ENCODE measurements around the gene DPP10.
"Not testable (repeated sequence)": the region's sequence is repeated elsewhere in the genome, so short reads cannot be mapped to it uniquely, and the experiment has no call there.

Gene DPP10

DNA sequence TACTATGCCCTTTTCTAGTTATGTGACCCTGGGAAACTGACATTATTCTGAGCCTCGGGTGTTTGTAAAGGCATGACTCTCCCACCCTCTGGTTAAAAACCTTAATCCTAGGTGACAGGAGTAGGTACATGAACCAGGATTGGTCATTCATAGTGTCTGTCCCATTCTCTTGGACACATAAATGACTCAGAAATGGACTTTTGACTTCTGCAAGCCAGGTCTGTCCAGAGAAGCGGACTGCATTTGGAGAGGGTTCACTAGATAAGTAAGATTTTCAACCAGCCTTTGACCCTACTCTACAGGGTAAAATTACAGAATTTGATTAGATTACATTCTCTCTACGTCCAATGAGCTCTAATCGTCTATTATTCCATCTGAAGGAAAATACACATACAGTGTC is 285.9 kb downstream of the DPP10 start:
- no peak for DNase-seq (ENCODE audit: low read depth)
- TF ChIP-seq, protein P1, sequence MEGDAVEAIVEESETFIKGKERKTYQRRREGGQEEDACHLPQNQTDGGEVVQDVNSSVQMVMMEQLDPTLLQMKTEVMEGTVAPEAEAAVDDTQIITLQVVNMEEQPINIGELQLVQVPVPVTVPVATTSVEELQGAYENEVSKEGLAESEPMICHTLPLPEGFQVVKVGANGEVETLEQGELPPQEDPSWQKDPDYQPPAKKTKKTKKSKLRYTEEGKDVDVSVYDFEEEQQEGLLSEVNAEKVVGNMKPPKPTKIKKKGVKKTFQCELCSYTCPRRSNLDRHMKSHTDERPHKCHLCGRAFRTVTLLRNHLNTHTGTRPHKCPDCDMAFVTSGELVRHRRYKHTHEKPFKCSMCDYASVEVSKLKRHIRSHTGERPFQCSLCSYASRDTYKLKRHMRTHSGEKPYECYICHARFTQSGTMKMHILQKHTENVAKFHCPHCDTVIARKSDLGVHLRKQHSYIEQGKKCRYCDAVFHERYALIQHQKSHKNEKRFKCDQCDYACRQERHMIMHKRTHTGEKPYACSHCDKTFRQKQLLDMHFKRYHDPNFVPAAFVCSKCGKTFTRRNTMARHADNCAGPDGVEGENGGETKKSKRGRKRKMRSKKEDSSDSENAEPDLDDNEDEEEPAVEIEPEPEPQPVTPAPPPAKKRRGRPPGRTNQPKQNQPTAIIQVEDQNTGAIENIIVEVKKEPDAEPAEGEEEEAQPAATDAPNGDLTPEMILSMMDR (conservative IDR thresholded peaks at IDR 0.05; ENCODE audit: low read length): no peak
- H3K4me3 ChIP-seq (ENCODE audit: low read length): no peak overlapping the region

DNA sequence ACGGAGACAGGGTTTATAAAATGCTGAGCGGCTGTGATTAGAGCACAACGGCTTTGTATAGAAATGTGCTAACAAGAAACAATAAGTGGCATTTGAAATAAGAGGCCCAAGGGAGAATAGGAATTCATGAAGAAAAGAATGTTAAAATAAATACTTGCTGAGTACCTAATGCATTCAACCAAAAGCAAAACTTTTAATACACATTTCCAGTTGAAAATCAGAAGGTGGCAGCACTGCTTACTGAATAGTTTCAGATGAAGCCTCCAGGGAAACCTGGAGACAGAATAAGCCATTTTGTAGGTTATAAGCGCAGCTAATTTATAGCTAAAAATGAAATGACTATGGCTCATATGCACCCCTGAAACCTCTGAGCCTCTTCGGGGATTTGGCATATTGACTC is 286.6 kb downstream of the DPP10 start:
- no peak for DNase-seq (ENCODE audit: low read depth)
- H3K4me3 ChIP-seq (ENCODE audit: low read length): no peak overlapping the region
- TF ChIP-seq, protein P1 (conservative IDR thresholded peaks at IDR 0.05; ENCODE audit: low read length): no peak

DNA sequence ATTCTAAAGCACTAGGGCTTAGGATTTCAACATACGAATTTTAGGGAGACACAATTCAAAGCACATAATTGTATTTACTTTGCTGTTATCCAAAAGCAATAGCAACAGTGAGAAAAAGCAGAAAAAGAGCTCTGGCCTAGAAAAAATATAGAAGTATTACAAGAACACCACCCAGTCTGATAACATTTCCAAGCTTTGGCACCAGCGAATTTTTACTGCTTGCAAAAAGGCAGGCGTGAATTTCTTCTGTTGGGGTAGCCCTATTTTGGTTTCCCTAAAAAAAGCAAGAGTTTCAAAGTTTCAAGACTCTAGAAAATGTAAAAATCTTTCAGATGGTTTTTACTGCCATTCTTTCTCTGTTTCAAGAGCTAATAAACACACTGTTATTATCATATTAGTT is 292.7 kb downstream of the DPP10 start:
- no peak for DNase-seq (ENCODE audit: low read depth)
- TF ChIP-seq, protein P1 (conservative IDR thresholded peaks at IDR 0.05; ENCODE audit: low read length): no peak
- no peak overlapping the region for H3K4me3 ChIP-seq (ENCODE audit: low read length)

DNA sequence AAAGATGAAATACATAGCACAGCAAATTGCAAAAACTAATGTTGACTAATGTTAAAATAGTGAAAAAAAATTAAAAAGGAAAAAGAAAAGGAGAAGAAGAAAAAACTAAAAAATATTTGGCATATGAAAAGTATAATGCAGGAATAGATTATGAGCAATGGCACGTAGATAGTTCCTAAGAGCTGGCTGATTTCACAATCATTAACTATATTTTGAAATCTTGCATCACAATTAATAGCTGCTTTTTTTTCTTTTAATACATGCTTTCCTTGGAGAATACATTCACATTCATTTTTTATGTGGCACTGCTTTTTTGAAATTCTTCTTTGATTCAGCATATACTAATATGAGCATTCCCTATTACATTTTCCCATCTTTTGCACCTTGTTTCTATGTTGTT is 299.8 kb downstream of the DPP10 start:
- no peak for DNase-seq (ENCODE audit: low read depth)
- TF ChIP-seq, protein P1 (conservative IDR thresholded peaks at IDR 0.05; ENCODE audit: low read length): no peak
- H3K4me3 ChIP-seq (ENCODE audit: low read length): no peak overlapping the region

DNA sequence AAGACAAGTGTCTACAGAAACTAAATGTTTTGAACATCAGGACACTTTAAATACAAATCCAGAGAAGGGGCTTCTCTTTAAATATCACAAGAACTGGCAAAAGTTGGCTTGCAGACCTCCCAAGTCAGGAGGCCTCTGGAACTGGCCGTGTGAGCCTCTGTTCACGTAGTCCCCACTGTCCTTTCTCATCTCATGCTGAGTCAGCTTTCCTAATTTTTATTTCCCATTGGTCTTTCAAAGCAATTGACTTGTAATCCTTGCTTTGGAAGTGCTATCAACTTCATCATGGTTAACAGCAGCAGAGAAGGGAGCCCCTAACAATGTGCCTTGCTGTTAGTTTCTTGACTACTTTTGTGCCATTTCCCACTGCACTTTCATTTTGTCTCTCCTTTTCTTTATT is 303.3 kb downstream of the DPP10 start:
- TF ChIP-seq, protein P1 (conservative IDR thresholded peaks at IDR 0.05; ENCODE audit: low read length): no peak

DNA sequence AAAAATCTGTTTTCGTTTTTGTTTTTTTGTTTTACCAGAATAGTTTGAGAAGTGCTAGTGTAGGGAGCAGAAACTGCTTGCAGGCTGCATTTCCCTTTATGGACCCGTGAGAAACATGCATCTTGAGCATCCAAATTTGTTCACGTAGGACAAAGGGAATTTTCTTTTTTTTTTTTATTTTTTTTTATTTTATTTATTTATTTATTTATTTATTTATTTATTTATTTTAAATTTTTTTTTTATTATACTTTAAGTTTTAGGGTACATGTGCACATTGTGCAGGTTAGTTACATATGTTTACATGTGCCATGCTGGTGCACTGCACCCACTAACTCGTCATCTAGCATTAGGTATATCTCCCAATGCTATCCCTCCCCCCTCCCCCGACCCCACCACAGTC is 305.7 kb downstream of the DPP10 start:
- DNase-seq (ENCODE audit: low read depth); H3K4me3 ChIP-seq (ENCODE audit: low read length): not testable (repeated sequence)

More for the DNA sequence above, 303.3 kb downstream of the DPP10 start:
- DNase-seq (ENCODE audit: low read depth): no peak
- H3K4me3 ChIP-seq (ENCODE audit: low read length): no peak overlapping the region

DNA sequence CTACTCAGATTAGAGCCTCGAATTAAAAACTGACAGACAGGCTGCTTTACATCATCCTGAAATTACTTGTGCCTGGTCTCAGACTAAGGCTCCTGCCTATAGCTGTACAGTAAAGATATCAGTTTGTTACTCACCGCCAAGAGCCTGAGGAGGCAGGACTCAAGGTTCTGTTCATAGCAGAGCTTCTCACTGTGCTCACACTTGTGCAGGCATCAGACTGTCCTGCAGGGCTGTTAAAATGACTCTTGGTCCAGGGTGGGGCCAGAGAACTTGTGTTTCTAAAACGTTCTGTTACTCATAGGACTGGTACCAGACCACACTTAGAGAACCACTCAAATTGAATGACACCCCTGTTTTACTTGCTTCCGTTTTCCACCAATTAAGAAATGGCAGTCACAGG is 310.0 kb downstream of the DPP10 start:
- TF ChIP-seq, protein P1 (conservative IDR thresholded peaks at IDR 0.05; ENCODE audit: low read length): no peak
- no peak for DNase-seq (ENCODE audit: low read depth)
- H3K4me3 ChIP-seq (ENCODE audit: low read length): no peak overlapping the region

DNA sequence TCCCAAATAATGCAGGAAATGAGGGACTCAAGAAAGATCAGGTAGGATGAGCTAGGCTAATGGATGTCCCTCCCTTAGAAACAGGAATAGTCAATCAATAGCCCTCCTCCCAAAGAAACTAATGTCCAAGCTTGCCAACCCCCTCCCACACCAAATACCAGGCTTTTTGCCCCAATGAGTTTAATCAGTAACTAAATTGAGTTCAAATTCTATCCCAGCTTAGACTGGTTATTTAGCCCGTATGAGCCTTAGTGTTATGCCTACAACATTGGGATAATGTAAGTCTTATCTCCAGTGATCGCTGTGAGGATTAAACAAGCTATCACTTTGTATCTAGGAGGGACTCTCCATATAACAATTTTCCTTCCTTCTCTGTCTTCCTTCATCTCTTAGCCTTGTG is 310.7 kb downstream of the DPP10 start:
- no peak overlapping the region for H3K4me3 ChIP-seq (ENCODE audit: low read length)
- TF ChIP-seq, protein P1 (conservative IDR thresholded peaks at IDR 0.05; ENCODE audit: low read length): no peak
- DNase-seq (ENCODE audit: low read depth): no peak
